CD4-positive, alpha-beta T cell treated with Interleukin-21 for 1 hour (primary cell): ENCODE data around the gene MSLN.
"Not testable (repeated sequence)": the region's sequence is repeated elsewhere in the genome, so short reads cannot be mapped to it uniquely, and the experiment has no call there.

Experiments
- DNase-seq: peaks from one replicate; pipeline ENCODE4 v3.0.0-alpha.2; 2020

Gene MSLN

GRCh38 chr16:761625-762513 is 1.3 kb downstream of the MSLN start:
- DNase-seq, result no peak

- DNase-seq, result no peak
These were observed 2.2 kb downstream of the MSLN start for GRCh38 chr16:762595-763268.

GRCh38 chr16:763369-764183 is 3.0 kb downstream of the MSLN start:
- no peak for DNase-seq

GRCh38 chr16:764184-764750 is 3.7 kb downstream of the MSLN start:
- DNase-seq, result no peak

GRCh38 chr16:764848-765487 is 4.4 kb downstream of the MSLN start:
- DNase-seq, result no peak

- DNase-seq, result no peak
These were observed 4.9 kb downstream of the MSLN start for GRCh38 chr16:765488-765865.

- DNase-seq, result no peak
These were observed 5.7 kb downstream of the MSLN start for GRCh38 chr16:766008-766819.

GRCh38 chr16:766820-767640 is 6.5 kb downstream of the MSLN start:
- DNase-seq, result no peak

GRCh38 chr16:767743-768235 is 7.3 kb downstream of the MSLN start:
- DNase-seq, result no peak

GRCh38 chr16:768428-768827 is 7.9 kb downstream of the MSLN start:
- no peak for DNase-seq

GRCh38 chr16:769184-769784 is 8.8 kb downstream of the MSLN start:
- DNase-seq, result no peak

- DNase-seq, result no peak
These were observed 9.4 kb downstream of the MSLN start for GRCh38 chr16:769934-770333.

- DNase-seq, result no peak
These were observed 9.9 kb downstream of the MSLN start for GRCh38 chr16:770411-770810.

GRCh38 chr16:772959-773358 is 12.4 kb downstream of the MSLN start:
- DNase-seq, result no peak

GRCh38 chr16:774086-775001 is 13.8 kb downstream of the MSLN start:
- DNase-seq, result no peak

GRCh38 chr16:775236-775796 is 14.8 kb downstream of the MSLN start:
- no peak for DNase-seq

- not testable (repeated sequence) for DNase-seq
These were observed 15.8 kb downstream of the MSLN start for GRCh38 chr16:776298-776697.

- DNase-seq, result no peak
These were observed 16.3 kb downstream of the MSLN start for GRCh38 chr16:776824-777223.

GRCh38 chr16:777826-778225 is 17.3 kb downstream of the MSLN start:
- DNase-seq, result no peak
